Measurements from ENCODE around the gene COL8A1.

Gene COL8A1

DNA sequence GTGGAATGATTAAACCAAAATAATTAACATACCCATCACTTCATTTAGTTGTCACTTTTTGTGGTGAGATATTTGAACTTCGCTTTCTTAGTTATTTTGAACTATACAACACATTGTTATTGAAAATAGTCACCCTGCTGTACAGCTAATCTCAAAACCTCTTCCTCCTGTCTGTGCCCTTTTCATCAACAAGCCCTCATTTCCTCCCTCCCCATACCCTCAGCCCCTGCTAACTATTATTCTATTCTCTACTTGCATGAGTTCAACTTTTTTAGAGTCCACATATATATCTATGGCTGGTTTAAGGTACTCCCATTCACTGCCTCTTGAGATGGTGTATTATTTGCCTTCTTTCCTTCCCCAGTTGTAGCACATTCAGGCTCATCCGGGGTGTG, 32.2 kb downstream of the COL8A1 start:
- no peak for DNase-seq
- Histone ChIP-seq H3K4me2 (ENCODE audit: low read depth, low read length) (no peak overlapping the region), H3K9me2 (replicated peaks; ENCODE audit: insufficient read depth, low read length) (no peaks in the 10 kb centered on the region), H3F3A (ENCODE audit: insufficient read depth, low read length) (no peaks in the 10 kb centered on the region), H2AFZ (ENCODE audit: low read length) (no peak overlapping the region), H4K20me1 (ENCODE audit: insufficient read depth, low read length) (no peaks in the 10 kb centered on the region), H3K9me3 (replicated peaks; ENCODE audit: insufficient read depth, low read length) (no peaks in the 10 kb centered on the region), H3K79me2 (ENCODE audit: low read length) (no peaks in the 10 kb centered on the region), H3K27ac (ENCODE audit: low read length) (no peak overlapping the region), H3K9ac (ENCODE audit: low read length) (no peak overlapping the region), H3K4me1 (ENCODE audit: low read length) (peaks cover 5% of the 10 kb centered on the region; the same call in 1 of the 2 replicates), H3K4me3 (ENCODE audit: low read length) (no peak overlapping the region), H3K27me3 (replicated peaks; ENCODE audit: insufficient read depth, low read length) (no peaks in the 10 kb centered on the region), H3K36me3 (replicated peaks; ENCODE audit: insufficient read depth, low read length) (no peaks in the 10 kb centered on the region)
- no peak for TF ChIP-seq EZH2 (optimal IDR thresholded peaks at IDR 0.05; ENCODE audit: low read depth, low read length)
- TF ChIP-seq, protein P1, sequence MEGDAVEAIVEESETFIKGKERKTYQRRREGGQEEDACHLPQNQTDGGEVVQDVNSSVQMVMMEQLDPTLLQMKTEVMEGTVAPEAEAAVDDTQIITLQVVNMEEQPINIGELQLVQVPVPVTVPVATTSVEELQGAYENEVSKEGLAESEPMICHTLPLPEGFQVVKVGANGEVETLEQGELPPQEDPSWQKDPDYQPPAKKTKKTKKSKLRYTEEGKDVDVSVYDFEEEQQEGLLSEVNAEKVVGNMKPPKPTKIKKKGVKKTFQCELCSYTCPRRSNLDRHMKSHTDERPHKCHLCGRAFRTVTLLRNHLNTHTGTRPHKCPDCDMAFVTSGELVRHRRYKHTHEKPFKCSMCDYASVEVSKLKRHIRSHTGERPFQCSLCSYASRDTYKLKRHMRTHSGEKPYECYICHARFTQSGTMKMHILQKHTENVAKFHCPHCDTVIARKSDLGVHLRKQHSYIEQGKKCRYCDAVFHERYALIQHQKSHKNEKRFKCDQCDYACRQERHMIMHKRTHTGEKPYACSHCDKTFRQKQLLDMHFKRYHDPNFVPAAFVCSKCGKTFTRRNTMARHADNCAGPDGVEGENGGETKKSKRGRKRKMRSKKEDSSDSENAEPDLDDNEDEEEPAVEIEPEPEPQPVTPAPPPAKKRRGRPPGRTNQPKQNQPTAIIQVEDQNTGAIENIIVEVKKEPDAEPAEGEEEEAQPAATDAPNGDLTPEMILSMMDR (IDR thresholded peaks at IDR 0.05; ENCODE audit: low read length), result no peak
- no peak for TF ChIP-seq EZH2phosphoT487 (IDR thresholded peaks at IDR 0.05; ENCODE audit: low read length)

DNA sequence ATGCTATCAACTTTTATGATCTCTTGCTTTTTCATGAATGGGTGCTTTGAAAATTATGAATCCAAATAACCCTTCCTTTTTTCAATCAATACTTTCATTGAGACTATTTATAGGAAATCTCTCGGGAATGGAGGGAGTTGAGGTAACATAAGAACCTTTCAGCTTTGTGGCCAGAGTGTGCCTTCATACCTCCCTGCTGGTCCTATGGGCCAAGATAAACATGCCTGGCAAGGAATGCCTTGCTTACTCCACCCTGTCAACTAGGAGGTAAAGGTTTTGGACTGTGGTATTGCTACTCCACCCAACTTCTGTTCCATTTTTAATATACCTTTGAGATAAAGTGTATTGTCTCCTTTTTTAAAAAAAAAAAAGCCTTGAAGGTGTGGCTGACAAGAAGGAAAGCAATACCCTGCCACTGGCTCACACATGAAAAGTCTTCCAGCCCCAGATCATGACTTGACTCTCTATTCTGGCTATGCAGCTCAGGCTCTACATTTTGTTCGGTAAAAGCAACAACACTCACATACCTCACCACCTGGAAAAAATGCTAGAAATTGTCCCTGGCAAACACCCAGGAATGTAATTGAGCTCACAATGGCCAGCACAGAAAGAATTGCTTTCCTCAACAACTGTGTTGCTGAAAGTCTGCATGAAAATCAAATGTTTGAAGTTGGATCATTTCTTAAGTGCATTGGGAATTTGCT, 35.8 kb downstream of the COL8A1 start:
- Histone ChIP-seq H2AFZ (ENCODE audit: low read length) (no peak overlapping the region), H4K20me1 (ENCODE audit: insufficient read depth, low read length) (no peaks in the 10 kb centered on the region), H3F3A (ENCODE audit: insufficient read depth, low read length) (no peaks in the 10 kb centered on the region), H3K9me2 (replicated peaks; ENCODE audit: insufficient read depth, low read length) (no peaks in the 10 kb centered on the region), H3K4me3 (ENCODE audit: low read length) (no peak overlapping the region), H3K4me2 (ENCODE audit: low read depth, low read length) (no peak overlapping the region), H3K4me1 (ENCODE audit: low read length) (no peaks in the 10 kb centered on the region), H3K36me3 (replicated peaks; ENCODE audit: insufficient read depth, low read length) (no peaks in the 10 kb centered on the region), H3K9ac (ENCODE audit: low read length) (no peak overlapping the region), H3K9me3 (replicated peaks; ENCODE audit: insufficient read depth, low read length) (no peaks in the 10 kb centered on the region), H3K27ac (ENCODE audit: low read length) (no peak overlapping the region), H3K27me3 (replicated peaks; ENCODE audit: insufficient read depth, low read length) (no peaks in the 10 kb centered on the region), H3K79me2 (ENCODE audit: low read length) (no peaks in the 10 kb centered on the region)
- DNase-seq, result no peak
- TF ChIP-seq EZH2 (optimal IDR thresholded peaks at IDR 0.05; ENCODE audit: low read depth, low read length), result no peak
- TF ChIP-seq, protein P1 (IDR thresholded peaks at IDR 0.05; ENCODE audit: low read length), result no peak
- no peak for TF ChIP-seq EZH2phosphoT487 (IDR thresholded peaks at IDR 0.05; ENCODE audit: low read length)

DNA sequence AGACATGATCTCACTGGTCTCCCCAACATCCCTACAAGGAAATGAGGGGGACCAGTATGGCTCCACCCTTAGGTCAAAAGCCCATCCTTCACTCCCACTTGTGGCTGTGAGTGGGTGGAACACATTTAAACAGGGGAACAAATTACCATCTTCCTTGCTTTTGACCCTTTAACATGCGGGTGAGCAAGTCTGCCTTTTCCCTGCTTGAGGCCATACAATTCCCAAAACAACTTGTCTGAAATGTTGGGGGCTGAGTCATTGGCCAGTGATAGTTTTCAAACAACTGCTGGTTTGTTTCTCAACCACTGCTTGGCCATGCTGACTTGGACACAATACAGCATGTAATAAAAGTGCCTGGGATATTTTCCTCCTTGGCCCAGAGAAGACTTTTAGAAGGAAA, 39.6 kb downstream of the COL8A1 start:
- no peak overlapping the region for H3K9ac ChIP-seq (ENCODE audit: low read length)
- DNase-seq, result no peak
- H3K4me3 ChIP-seq (ENCODE audit: low read length), result no peak overlapping the region
- H3K9me2 ChIP-seq (replicated peaks; ENCODE audit: insufficient read depth, low read length), result no peaks in the 10 kb centered on the region
- TF ChIP-seq EZH2 (optimal IDR thresholded peaks at IDR 0.05; ENCODE audit: low read depth, low read length) (no peak), EZH2phosphoT487 (IDR thresholded peaks at IDR 0.05; ENCODE audit: low read length) (no peak)
- TF ChIP-seq, protein P1 (IDR thresholded peaks at IDR 0.05; ENCODE audit: low read length), result no peak
- peaks cover 14% of the 10 kb centered on the region for H3K4me1 ChIP-seq (ENCODE audit: low read length)
- H4K20me1 ChIP-seq (ENCODE audit: insufficient read depth, low read length), result no peaks in the 10 kb centered on the region
- H2AFZ ChIP-seq (ENCODE audit: low read length), result no peak overlapping the region
- H3K27me3 ChIP-seq (replicated peaks; ENCODE audit: insufficient read depth, low read length), result no peaks in the 10 kb centered on the region
- no peak overlapping the region for H3K4me2 ChIP-seq (ENCODE audit: low read depth, low read length)
- H3K36me3 ChIP-seq (replicated peaks; ENCODE audit: insufficient read depth, low read length), result no peaks in the 10 kb centered on the region
- no peak overlapping the region for H3K27ac ChIP-seq (ENCODE audit: low read length)
- H3K9me3 ChIP-seq (replicated peaks; ENCODE audit: insufficient read depth, low read length), result no peaks in the 10 kb centered on the region
- H3F3A ChIP-seq (ENCODE audit: insufficient read depth, low read length), result peaks cover 12% of the 10 kb centered on the region
- no peaks in the 10 kb centered on the region for H3K79me2 ChIP-seq (ENCODE audit: low read length)
